Caco-2 (cell line): ENCODE measurements around the gene ADRA2B. TPM values are rescaled to one million over a fixed set of nuclear protein-coding genes. Genes with fewer than 3 reads are reported as not detected.

Experiments used
- BruUV-seq: library from RNA; stranded (reverse); fragments of 400-500 nt; replicated peaks from 2 replicates; lab custom pipeline; 2021; lab: Mats Ljungman, UMichigan
- CTCF ChIA-PET: fragments of 300-600 bp; sonication (Branson Sonifier 250); formaldehyde crosslinking; loops from one replicate; lab custom pipeline; 2022; ENCODE audit warnings: antibody characterized with exemption; lab: Charles Lee
- POLR2A ChIA-PET: fragments of 300-600 bp; sonication (Branson Sonifier 250); formaldehyde crosslinking; loops from one replicate; lab custom pipeline; 2022; ENCODE audit warnings: antibody characterized with exemption; lab: Charles Lee
- DNase-seq, 2 experiments: peaks; one replicate each; pipeline versions ENCODE4 v3.0.0 to v3.0.0-alpha.2; 2020 to 2022
- H3K27me3 ChIP-seq: replicated peaks from 2 replicates; pipeline ENCODE4 v1.6.0; 2011; ENCODE audit warnings: low read length; ENCODE audit not compliant: control insufficient read depth, insufficient read depth
- H3K36me3 ChIP-seq: 2 replicates; pipeline ENCODE4 v1.5.1; 2011; ENCODE audit warnings: low read length; ENCODE audit not compliant: control insufficient read depth, insufficient read depth
- H3K4me1 ChIP-seq: fragments of 250-450 bp; sonication (Bioruptor Pico); 2 replicates; pipeline ENCODE4 v1.5.1; 2020; ENCODE audit warnings: mild to moderate bottlenecking
- H3K4me3 ChIP-seq: 2 replicates; pipeline ENCODE4 v1.5.1; 2011; ENCODE audit warnings: low read depth, mild to moderate bottlenecking, control low read depth, low read length
- H3K9me3 ChIP-seq: fragments of 250-450 bp; sonication (Bioruptor Pico); 2 replicates; pipeline ENCODE4 v1.5.1; 2020; ENCODE audit warnings: mild to moderate bottlenecking, moderate library complexity
- H3K27ac Mint-ChIP-seq: one replicate; pipeline ENCODE4 v1.8.0; 2022; ENCODE audit warnings: mixed read lengths; ENCODE audit not compliant: unreplicated experiment
- H3K27me3 Mint-ChIP-seq: one replicate; pipeline ENCODE4 v1.8.0; 2022; ENCODE audit warnings: mixed read lengths; ENCODE audit not compliant: insufficient read depth, unreplicated experiment
- H3K36me3 Mint-ChIP-seq: one replicate; pipeline ENCODE4 v1.8.0; 2022; ENCODE audit warnings: mild to moderate bottlenecking, mixed read lengths; ENCODE audit not compliant: insufficient read depth, unreplicated experiment
- H3K4me1 Mint-ChIP-seq: one replicate; pipeline ENCODE4 v1.8.0; 2022; ENCODE audit warnings: low read depth, mixed read lengths; ENCODE audit not compliant: unreplicated experiment
- H3K4me3 Mint-ChIP-seq: one replicate; pipeline ENCODE4 v1.8.0; 2022; ENCODE audit warnings: mild to moderate bottlenecking, moderate library complexity, mixed read lengths; ENCODE audit not compliant: unreplicated experiment
- H3K9me3 Mint-ChIP-seq: one replicate; pipeline ENCODE4 v1.8.0; 2022; ENCODE audit warnings: mixed read lengths; ENCODE audit not compliant: unreplicated experiment
- intact Hi-C: fragments of 100-400 bp; cut with micrococcal nuclease; formaldehyde crosslinking; loops from one replicate; pipeline ENCODE4 v1.10.0; 2022; ENCODE audit not compliant: unreplicated experiment
- total RNA-seq: library from RNA; stranded (reverse); gene quantifications from 2 replicates; pipeline ENCODE4 v1.2.3, GENCODE V29; 2022
- TF ChIP-seq, protein P1 (sequence below), 2 experiments: fragments of 200-600 bp in 1 of 2; IDR thresholded peaks; 1 replicate in 1 of 2; 2 replicates in 1 of 2; pipeline versions ENCODE4 v1.5.1 to v1.8.0; 2011 to 2022; ENCODE audit warnings: antibody characterized with exemption in 1 of 2, control low read depth in 1 of 2, inconsistent platforms in 1 of 2, low read depth in 1 of 2, low read length in 1 of 2, mild to moderate bottlenecking in 1 of 2, moderate library complexity in 1 of 2; ENCODE audit not compliant: insufficient read depth in 1 of 2, severe bottlenecking in 1 of 2, unreplicated experiment in 1 of 2

Gene ADRA2B
- total RNA-seq, 1 experiment from 2014 or later = 0.20 TPM

- no peaks in the 10 kb centered on the region for H3K27me3 Mint-ChIP-seq
- no peaks in the 10 kb centered on the region for H3K36me3 ChIP-seq
- H3K9me3 ChIP-seq = no peaks in the 10 kb centered on the region
- H3K4me3 ChIP-seq = no peak overlapping the region
- no peak overlapping the region for H3K4me3 Mint-ChIP-seq
- DNase-seq = peak in 1 of 2 experiments; percentile 28
- BruUV-seq = no TSS peak
- H3K9me3 Mint-ChIP-seq = no peaks in the 10 kb centered on the region
- intact Hi-C loops = no loop called here
- no peaks in the 10 kb centered on the region for H3K4me1 ChIP-seq
- ChIA-PET POLR2A (no interaction called here), CTCF (interaction anchor here (1.5 kb wide), 1 partner anchor 15 kb away, joined by 5 read pairs; the partner anchor contains the start of gene ASTL)
- TF ChIP-seq, protein P1, sequence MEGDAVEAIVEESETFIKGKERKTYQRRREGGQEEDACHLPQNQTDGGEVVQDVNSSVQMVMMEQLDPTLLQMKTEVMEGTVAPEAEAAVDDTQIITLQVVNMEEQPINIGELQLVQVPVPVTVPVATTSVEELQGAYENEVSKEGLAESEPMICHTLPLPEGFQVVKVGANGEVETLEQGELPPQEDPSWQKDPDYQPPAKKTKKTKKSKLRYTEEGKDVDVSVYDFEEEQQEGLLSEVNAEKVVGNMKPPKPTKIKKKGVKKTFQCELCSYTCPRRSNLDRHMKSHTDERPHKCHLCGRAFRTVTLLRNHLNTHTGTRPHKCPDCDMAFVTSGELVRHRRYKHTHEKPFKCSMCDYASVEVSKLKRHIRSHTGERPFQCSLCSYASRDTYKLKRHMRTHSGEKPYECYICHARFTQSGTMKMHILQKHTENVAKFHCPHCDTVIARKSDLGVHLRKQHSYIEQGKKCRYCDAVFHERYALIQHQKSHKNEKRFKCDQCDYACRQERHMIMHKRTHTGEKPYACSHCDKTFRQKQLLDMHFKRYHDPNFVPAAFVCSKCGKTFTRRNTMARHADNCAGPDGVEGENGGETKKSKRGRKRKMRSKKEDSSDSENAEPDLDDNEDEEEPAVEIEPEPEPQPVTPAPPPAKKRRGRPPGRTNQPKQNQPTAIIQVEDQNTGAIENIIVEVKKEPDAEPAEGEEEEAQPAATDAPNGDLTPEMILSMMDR (IDR thresholded peaks at IDR 0.05; ENCODE audit: insufficient read depth in 1 of 2, low read depth in 1 of 2, low read length in 1 of 2, severe bottlenecking in 1 of 2, unreplicated experiment in 1 of 2) = peak in 1 of 2 experiments; percentile 34
- no peaks in the 10 kb centered on the region for H3K4me1 Mint-ChIP-seq
- H3K27ac Mint-ChIP-seq = no peak overlapping the region
- H3K36me3 Mint-ChIP-seq = no peaks in the 10 kb centered on the region
- H3K27me3 ChIP-seq = no peaks in the 10 kb centered on the region
These were observed 37.6 kb upstream of the ADRA2B start for GRCh38 chr2:96153991-96154431.

GRCh38 chr2:96153291-96153713 lies 36.9 kb upstream of the ADRA2B start:
- Histone ChIP-seq H3K4me1 (no peaks in the 10 kb centered on the region), H3K36me3 (no peaks in the 10 kb centered on the region), H3K4me3 (no peak overlapping the region), H3K27me3 (no peaks in the 10 kb centered on the region), H3K9me3 (no peaks in the 10 kb centered on the region)
- ChIA-PET POLR2A (no interaction called here), CTCF (interaction anchor here (1.5 kb wide), 1 partner anchor 15 kb away, joined by 5 read pairs; the partner anchor contains the start of gene ASTL)
- TF ChIP-seq, protein P1 (IDR thresholded peaks at IDR 0.05; ENCODE audit: insufficient read depth in 1 of 2, low read depth in 1 of 2, low read length in 1 of 2, severe bottlenecking in 1 of 2, unreplicated experiment in 1 of 2) = no peak
- Mint-ChIP-seq H3K27me3 (no peaks in the 10 kb centered on the region), H3K4me1 (no peaks in the 10 kb centered on the region), H3K36me3 (no peaks in the 10 kb centered on the region), H3K4me3 (no peak overlapping the region), H3K9me3 (no peaks in the 10 kb centered on the region), H3K27ac (no peak overlapping the region)
- intact Hi-C loops = no loop called here
- no TSS peak for BruUV-seq
- no peak for DNase-seq

DNA sequence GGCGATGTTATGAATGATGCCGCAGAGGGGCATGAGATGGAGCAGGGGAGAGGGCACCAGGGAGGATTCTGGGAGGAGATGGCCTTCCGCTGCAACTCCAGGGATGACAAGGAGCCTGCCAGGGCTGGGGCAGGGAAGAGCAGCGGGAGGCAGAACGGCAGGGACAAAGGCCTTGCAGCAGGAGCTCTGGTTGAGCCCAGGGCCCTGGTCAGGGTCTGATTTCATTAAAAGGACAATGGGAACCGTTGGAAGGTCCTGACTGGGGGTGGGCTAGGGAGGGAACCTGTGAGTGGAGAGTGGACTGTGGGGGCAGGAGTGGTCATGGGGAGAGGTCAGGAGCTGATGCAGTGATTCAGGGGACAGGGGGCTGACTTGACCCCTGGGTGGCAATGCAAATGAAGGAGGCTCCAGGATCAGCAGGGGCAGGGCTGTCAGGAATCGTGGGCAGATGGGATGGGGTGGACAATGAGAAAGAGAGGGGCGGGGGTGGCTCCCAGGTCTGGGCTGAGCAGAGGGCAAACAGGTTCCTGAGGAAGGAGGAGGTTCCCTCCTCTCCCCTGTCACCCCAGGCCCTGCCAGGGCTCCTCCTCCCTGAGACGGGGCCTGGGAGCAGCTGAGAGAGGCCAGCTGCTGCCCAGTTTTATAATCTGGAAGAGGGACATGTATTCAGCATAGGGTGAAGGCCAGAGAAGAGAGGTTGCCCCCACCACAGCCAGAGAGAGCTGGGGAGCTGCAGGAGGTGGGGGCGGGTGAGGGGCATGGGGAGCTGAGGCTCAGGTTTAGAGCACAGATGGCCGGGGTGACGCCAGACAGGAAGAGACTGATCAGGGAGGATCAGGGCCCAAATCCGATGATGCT lies 36.2 kb upstream of the ADRA2B start:
- Histone ChIP-seq H3K36me3 (no peaks in the 10 kb centered on the region), H3K27me3 (no peaks in the 10 kb centered on the region), H3K9me3 (no peaks in the 10 kb centered on the region), H3K4me3 (no peak overlapping the region), H3K4me1 (no peaks in the 10 kb centered on the region)
- no peak overlapping the region for H3K27ac Mint-ChIP-seq
- H3K36me3 Mint-ChIP-seq = no peaks in the 10 kb centered on the region
- DNase-seq = no peak
- ChIA-PET POLR2A (no interaction called here), CTCF (no interaction called here)
- H3K27me3 Mint-ChIP-seq = no peaks in the 10 kb centered on the region
- no peaks in the 10 kb centered on the region for H3K9me3 Mint-ChIP-seq
- TF ChIP-seq, protein P1 (IDR thresholded peaks at IDR 0.05; ENCODE audit: insufficient read depth in 1 of 2, low read depth in 1 of 2, low read length in 1 of 2, severe bottlenecking in 1 of 2, unreplicated experiment in 1 of 2) = no peak
- no TSS peak for BruUV-seq
- no peak overlapping the region for H3K4me3 Mint-ChIP-seq
- intact Hi-C loops = no loop called here
- H3K4me1 Mint-ChIP-seq = no peaks in the 10 kb centered on the region
